GM19455 (cell line): ENCODE measurements around the gene TNS1.

Experiments
- ATAC-seq: cut with Tn5 transposase; IDR thresholded peaks from one replicate; pipeline ENCODE4 v1.9.1; 2021; ENCODE audit not compliant: unreplicated experiment

Gene TNS1

DNA sequence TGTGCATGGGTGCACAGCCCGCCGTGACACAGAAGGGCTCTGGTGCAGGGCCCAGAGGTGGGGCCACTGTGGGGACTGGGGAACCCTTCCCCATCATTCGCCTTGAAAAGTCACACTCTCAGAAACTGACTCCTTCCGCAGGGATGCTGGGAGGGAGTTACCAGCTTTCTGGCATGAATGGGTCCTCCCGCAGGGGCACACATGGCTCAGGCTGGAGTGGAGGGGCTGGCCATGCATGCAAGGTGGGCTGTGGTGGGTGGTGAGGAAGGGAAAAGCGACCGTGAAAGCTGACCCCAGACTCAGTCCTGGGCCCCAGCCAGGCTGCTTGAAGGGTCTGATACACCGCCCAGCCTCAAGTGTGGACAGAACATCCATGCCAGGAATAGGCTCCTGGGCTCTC, 201.1 kb downstream of the TNS1 start:
- ATAC-seq = no peak

- ATAC-seq = no peak
Measured at GRCh38 chr2:217801115-217801531, 201.7 kb downstream of the TNS1 start.

DNA sequence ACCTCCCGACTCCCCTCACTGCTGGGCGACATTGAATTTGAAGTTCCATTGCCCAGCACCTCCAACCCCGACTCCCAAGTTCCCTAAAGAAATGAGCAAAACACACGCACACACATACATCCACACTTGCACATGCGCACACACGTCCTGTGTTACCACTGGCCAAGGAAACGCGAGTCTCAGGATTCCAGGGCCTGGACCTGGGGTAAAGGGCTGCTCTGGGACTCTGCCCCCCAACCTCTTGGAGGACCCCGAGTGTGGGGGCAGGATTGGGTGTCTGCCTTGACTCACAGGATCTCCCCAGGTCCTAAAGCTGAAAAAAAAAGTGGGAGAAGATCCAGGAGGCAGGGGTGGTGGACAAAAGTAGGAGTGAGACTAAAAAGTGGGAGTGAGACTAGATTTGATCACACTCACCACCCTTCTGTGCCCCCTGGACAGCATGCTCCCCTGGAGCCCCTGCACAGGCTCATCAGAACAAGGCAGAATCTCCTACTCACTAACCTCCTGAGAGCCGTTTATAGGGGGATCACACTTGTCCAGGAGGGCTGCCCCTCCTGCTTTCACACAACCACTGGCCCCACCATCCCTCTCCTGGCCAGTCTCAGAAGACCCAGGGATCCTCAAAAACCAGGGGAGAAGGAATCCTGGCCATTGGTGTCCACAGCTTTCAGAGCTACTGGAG, 202.2 kb downstream of the TNS1 start:
- no peak for ATAC-seq

GRCh38 chr2:217799563-217800432, 203.0 kb downstream of the TNS1 start:
- ATAC-seq = no peak

DNA sequence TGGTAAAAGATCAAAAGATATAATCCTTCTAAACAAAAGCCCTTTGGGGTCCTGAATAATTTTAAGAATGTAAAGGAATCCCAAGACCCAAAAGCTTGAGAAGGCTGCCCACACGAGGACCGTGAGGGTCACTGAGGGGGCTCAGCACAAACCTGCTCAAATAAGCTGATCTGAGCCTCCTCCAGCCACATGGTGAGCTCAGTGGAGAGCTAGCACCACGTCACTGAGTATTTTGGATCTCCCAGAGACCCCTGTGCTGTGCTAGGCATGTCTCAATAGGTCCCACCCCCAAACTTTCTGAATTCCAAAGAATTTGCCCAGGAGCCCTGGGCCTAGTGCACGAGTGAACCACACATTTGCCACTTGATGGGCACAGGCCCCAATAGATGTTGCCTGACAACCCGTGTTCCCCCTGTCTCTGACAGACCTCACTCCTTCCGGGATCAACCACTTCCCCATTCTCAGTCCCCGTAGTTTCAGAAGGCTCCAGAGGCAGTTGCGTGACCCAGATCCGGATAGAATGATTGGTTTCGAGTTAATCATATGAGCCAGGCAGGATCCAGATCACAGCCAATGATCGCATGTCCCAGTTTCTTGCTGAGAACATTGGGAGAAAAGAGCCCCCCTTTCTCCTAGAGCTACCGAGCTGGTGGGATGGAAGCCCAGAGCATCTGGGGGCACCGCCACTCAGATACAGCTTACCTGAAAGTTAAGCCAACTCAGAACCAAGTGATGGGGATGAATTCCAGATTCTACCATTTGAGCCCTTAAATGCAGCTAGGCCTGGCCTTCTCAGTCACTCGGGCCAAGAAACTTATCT, 203.8 kb downstream of the TNS1 start:
- ATAC-seq = no peak

- ATAC-seq = no peak
Measured at GRCh38 chr2:217798191-217798590, 204.6 kb downstream of the TNS1 start.

- no peak for ATAC-seq
Measured at GRCh38 chr2:217797661-217798069, 205.1 kb downstream of the TNS1 start.

DNA sequence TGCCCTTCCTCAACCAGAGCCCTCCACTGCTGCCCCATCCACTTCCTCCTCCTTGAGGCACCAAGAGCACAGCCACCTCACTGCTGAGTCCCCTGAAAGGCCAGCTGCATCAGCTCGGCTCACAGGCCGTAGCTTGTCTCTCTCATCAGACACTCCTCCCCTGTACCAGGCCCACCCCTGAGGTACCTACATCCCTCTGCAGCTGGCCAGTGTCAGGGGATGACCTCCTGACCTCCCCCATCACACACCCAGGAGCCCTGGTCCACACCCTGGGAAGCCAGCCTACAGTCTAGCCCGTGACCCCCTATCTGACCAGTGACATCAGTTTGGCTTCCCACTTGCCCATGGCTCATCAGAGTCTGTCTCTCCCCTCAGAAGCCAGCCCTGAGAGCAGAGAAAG, 205.6 kb downstream of the TNS1 start:
- ATAC-seq = no peak

GRCh38 chr2:217795706-217796465, 206.9 kb downstream of the TNS1 start:
- ATAC-seq = no peak

DNA sequence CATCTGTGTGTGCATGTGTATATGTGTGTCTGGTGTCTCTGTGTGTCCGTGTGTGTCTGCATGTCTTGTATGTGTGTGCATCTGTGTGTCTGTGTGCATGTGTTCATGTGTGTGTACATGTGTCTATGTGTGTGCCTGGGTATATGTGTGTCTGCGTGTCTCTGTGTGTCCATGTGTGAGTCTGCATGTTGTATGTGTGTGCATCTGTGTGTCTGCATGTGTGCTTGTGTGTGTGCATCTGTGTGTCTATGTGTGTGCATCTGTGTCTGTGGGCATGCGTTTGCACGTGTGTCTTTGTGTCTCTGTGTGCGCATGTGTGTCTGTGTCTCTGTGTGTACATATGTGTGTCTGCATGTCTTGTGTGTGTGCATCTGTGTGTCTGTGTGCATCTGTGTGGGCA, 207.7 kb downstream of the TNS1 start:
- no peak for ATAC-seq

- ATAC-seq = no peak
Measured at GRCh38 chr2:217794133-217794986, 208.4 kb downstream of the TNS1 start.

DNA sequence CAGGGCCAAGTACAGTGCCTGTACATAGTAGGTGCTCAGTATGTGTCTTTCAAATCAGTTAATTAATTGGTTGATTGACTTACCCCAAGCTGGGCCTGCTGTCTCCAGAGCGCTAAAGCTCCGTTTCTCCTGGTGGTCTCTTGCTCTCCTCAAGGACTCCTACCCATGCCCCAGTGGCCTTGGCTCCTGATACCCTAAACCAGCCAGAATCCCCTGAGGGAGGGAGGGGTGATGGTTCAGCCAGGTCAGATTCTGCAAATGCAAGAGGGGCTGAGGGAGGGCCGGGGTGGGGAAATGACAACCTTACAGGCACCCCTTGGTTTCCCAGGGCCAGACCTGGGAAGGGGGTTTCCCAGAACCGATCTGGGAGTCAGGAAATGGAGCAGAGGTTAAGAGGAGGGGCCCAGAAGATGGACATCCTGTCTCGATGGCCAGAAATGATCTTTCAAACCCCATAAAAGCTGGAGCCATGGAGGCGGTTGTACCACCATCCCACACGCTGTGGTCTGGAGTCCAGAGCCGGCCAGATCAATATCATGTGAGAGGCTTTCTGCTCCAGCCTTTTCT, 209.1 kb downstream of the TNS1 start:
- no peak for ATAC-seq

GRCh38 chr2:217792626-217793527, 209.9 kb downstream of the TNS1 start:
- ATAC-seq = no peak

GRCh38 chr2:217791551-217791950, 211.2 kb downstream of the TNS1 start:
- ATAC-seq = no peak

GRCh38 chr2:217790681-217791392, 212.0 kb downstream of the TNS1 start:
- no peak for ATAC-seq

DNA sequence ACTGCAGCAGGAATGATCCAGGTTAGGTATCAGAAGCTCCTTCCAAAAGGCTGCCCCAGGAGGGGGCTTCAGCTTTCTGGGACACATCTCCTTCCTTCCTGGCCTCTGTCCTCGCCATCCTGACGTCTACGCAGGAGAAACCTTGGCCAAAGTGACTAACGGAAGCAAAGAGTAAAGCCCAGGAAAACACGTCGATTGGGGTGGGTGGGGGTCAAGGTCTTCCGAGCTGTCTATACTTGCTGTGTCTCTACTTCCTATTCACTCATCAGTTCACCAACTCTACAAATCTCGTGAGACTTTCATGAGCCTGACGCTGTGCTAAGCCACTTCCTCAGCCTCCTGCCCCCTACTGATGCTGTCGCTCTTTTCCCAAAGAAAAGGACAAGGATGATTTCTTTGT, 212.6 kb downstream of the TNS1 start:
- ATAC-seq = no peak

DNA sequence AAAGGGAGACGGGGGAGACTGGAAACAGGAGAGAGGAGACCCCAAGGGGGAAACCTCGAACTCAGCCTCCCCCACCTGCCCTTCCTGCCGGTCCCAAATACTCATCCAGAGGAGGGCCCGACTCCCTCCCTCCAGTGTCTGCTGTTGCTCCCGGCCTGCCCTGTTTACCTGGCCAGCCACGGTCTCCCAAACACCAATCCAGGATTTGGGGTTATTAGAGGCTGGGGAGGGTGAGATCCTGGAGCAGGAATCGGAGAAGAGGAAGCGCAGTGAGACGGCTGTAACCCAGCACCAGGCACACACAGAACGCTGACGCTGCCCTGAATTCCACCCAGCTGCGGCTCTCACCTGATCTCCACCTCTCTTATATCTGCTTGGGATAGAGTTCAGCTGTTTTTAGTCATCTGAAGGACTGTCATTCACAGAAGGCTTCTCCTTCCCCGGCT, 213.0 kb downstream of the TNS1 start:
- no peak for ATAC-seq
